ENCODE data around the gene SLC16A11.

DNA sequence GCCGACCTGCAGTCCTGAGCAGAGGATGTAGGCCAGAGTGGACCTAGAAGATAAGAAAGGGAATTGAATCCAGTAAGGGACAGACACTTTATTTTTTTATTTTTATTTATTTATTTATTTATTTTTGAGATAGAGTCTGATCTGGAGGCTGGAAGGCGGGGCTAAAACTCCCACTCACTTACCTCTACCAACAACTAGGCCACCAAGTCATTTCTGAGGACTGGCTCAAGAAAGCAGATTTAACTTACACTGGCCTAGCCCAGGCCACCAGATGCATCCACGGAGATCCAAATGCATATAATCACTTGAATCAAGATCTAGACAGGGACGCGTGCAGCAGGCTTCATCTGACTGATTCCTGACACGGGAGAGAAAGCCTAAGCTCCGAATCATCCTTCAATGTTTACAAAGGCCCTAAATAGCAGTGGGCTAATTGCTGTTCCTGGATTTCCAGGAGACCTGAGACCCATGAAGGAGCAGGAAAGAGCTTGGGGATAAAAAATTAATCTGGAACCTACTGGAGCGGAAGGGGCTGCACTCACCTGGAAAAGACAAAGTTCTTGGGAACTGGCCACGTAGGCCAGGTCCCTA is 49.1 kb downstream of the SLC16A11 start:
- TF ChIP-seq ZFX (IDR thresholded peaks at IDR 0.05; ENCODE audit: borderline replicate concordance) (no peak), CTCF (IDR thresholded peaks at IDR 0.05) (no peak)

Measured in 22Rv1 (cell line).